AG08396 (cell line): ENCODE results near the gene ZNF418.
A peak's percentile ranks its signal among the peaks of the same experiment; 100 is the strongest.
"Not testable (repeated sequence)": the region's sequence is repeated elsewhere in the genome, so short reads cannot be mapped to it uniquely, and the experiment has no call there.

Experiments
- DNase-seq: peaks from one replicate; pipeline ENCODE4 v3.0.0; 2012; ENCODE audit warnings: low spot score, mixed read lengths

The ZNF418 gene

GRCh38 chr19:57888560-57889231 lies 46.5 kb downstream of the ZNF418 start, which contains the start of gene ZNF814:
Gene ZNF814 (minus strand): TSS chr19:57889037. CDS start chr19:57888802, 235 bp downstream.
- peak; percentile 59 for DNase-seq

DNA sequence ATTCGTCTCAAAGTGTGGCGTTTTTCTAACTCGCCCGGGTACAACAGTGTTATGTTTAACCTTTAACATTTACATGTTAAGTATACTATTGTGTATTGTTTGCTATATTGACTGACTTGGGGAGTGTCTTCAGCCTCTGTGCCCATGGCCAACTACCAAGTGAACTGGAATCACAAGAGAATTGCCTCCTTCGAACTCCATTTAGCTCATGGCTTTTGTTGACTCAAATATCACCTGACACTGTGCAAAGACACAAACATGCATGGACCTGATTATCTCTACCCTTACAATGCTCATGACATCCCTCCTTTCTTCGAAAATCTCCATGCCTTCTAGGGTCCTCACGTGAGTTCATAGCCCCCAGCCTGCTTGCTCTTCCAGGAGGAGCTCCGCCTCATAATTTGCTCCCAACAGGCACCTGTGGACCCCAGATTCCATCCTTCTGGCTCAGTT lies 47.1 kb downstream of the ZNF418 start:
- no peak for DNase-seq

- DNase-seq, result no peak
Measured at GRCh38 chr19:57887195-57887941, 47.8 kb downstream of the ZNF418 start.

DNA sequence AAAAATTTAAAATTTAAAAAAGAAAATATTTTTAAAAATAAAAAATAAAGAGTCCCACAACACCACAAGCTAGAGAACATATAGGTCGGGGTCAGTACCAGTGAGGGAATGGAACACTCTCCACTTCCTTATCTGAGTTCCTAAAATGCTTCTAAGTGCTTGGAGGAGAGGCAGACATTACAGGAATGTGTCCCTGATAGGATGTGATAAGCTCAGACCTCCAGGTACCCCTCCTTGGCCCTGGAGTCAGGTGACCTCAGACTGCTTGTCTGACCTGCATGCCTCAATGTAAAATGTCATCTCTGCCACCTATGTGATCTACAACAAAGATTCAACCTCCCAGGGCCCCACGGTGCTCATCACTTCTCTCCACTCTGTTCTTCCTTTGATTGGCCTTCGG lies 49.2 kb downstream of the ZNF418 start:
- DNase-seq, result no peak

DNA sequence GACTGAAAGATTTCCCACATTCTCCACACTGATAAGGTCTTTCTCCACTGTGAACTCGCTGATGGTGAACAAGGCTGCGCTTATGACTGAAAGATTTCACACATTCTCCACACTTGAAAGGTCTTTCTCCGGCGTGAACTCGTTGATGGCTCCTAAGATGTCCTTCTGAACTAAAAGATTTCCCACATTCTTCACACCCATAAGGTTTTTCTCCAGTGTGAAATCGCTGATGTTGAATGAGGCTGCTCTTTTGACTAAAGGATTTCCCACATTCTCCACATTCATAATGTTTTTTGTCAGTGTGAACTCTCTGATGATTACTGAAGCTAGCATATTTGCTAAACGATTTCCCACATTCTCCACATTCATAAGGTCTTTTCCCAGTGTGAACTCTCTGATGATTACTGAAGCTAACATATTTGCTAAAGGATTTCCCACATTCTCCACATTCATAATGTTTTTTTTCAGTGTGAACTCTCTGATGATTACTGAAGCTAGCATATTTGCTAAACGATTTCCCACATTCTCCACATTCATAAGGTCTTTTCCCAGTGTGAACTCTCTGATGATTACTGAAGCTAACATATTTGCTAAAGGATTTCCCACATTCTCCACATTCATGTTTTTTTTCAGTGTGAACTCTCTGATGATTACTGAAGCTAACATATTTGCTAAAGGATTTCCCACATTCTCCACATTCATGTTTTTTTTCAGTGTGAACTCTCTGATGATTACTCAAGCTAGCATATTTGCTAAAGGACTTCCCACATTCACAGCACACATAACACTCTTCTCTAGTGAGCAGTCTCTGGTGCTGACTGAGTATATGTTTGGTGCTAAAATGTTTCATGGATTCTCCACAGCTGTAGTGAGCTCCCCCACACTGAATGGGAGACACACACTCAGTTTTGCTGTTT lies 61.1 kb downstream of the ZNF418 start:
- DNase-seq, result not testable (repeated sequence)

- no peak for DNase-seq
Measured at GRCh38 chr19:57872450-57872849, 62.8 kb downstream of the ZNF418 start.
